Small intestine (tissue), 7 donors: ENCODE data around the gene TP73. TPM values are rescaled to one million over a fixed set of nuclear protein-coding genes. Genes with fewer than 3 reads are reported as not detected.
A peak's percentile ranks its signal among the peaks of the same experiment; 100 is the strongest.

Experiments
- DNase-seq, 2 donors: peaks; one replicate each; pipeline versions ENCODE4 v3.0.0 to v3.0.0-alpha.2; 2013
- FAIRE-seq: peaks from 2 replicates; lab custom pipeline; 2012; peaks lifted over from hg19 to GRCh38; lab: Jason Lieb, UNC
- H3K27ac ChIP-seq, 3 donors: one replicate each; pipeline ENCODE4 v1.5.1; 2013; ENCODE audit warnings: low read length in 2 of 3, mild to moderate bottlenecking in 2 of 3, control low read depth in 1 of 3, inconsistent platforms in 1 of 3, low read depth in 1 of 3, moderate library complexity in 1 of 3
- H3K27me3 ChIP-seq, 3 donors: one replicate each; pipeline ENCODE4 v1.6.1; 2013; ENCODE audit warnings: low read length in 3 of 3, inconsistent platforms in 1 of 3; ENCODE audit not compliant: control insufficient read depth in 3 of 3, insufficient read depth in 3 of 3
- H3K36me3 ChIP-seq, 3 donors: one replicate each; pipeline ENCODE4 v1.6.1; 2013; ENCODE audit warnings: low read length in 3 of 3, inconsistent platforms in 1 of 3, low read depth in 1 of 3, mild to moderate bottlenecking in 1 of 3, moderate library complexity in 1 of 3; ENCODE audit not compliant: control insufficient read depth in 3 of 3, insufficient read depth in 2 of 3
- H3K4me1 ChIP-seq, 3 donors: one replicate each; pipeline ENCODE4 v1.6.1; 2013; ENCODE audit warnings: low read length in 2 of 3, inconsistent platforms in 1 of 3, low read depth in 1 of 3, mild to moderate bottlenecking in 1 of 3, moderate library complexity in 1 of 3; ENCODE audit not compliant: control insufficient read depth in 3 of 3, insufficient read depth in 2 of 3
- H3K4me3 ChIP-seq, 3 donors: one replicate each; pipeline ENCODE4 v1.5.1; 2013; ENCODE audit warnings: low read length in 3 of 3, control low read depth in 1 of 3, inconsistent platforms in 1 of 3, low read depth in 1 of 3, mild to moderate bottlenecking in 1 of 3, moderate library complexity in 1 of 3
- H3K9me3 ChIP-seq, 2 donors: one replicate each; pipeline ENCODE4 v1.6.1; 2013; ENCODE audit warnings: low read depth in 1 of 2, low read length in 1 of 2; ENCODE audit not compliant: control insufficient read depth in 2 of 2, insufficient read depth in 1 of 2
- WGBS, 3 donors: extraction: QIAGEN DNeasy Blood & Tissue Kit; methylation state at CpG; one replicate each; pipeline ENCODE4 v1.1.7; 2013; 5-methylcytosine and 5-hydroxymethylcytosine counted together
- polyA plus RNA-seq, 4 donors: library from polyadenylated mRNA; stranded (reverse) in 3 of 4; unstranded in 1 of 4; fragments of 200-250 nt in 3 of 4; fragments of 120-200 nt in 1 of 4; gene quantifications; one replicate each; pipeline versions ENCODE4 v1.2.1 to v1.2.3, GENCODE V29; 2013
- donor health status: healthy with polysubstance abuse.
- donor health status: control.
- donor health status: control.
- donor health status: Bipolar disorder and iron deficiency.
- donor health status: healthy.

The TP73 gene
- polyA plus RNA-seq, 4 donors, result 0.15 to 0.59 TPM; not detected in 2

DNA sequence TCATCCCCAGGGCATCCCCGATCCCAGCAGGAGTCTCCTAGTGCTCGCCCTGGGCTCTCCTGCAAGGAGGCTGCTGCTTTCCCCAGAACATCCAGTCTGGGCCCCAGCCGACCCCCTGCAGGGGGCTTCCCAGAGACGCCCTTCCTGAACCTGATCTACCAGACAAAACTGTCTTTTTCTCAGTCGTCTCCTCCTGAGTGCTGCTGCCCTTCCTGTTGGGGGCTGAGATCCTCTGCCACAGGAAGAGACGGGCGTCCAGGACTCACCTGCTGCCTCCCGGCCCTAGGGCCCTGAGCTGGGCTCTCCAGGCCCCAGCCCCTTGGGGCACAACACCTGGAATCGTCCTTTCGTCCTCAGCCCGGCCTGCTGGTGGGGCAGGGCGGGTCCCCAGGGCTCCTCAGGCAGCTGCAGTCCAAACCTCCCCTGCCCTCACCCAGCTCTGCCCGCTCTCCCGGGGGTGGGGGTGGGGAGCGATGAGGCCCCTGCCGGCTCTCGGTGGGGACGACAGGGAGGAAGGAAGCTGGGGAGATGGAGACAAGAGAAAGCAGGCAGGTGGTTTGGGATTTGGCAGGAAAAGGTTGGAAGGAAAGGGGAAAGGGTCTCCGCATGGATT is 36.9 kb downstream of the TP73 start:
- no peaks in the 10 kb centered on the region for H3K9me3 ChIP-seq

DNA sequence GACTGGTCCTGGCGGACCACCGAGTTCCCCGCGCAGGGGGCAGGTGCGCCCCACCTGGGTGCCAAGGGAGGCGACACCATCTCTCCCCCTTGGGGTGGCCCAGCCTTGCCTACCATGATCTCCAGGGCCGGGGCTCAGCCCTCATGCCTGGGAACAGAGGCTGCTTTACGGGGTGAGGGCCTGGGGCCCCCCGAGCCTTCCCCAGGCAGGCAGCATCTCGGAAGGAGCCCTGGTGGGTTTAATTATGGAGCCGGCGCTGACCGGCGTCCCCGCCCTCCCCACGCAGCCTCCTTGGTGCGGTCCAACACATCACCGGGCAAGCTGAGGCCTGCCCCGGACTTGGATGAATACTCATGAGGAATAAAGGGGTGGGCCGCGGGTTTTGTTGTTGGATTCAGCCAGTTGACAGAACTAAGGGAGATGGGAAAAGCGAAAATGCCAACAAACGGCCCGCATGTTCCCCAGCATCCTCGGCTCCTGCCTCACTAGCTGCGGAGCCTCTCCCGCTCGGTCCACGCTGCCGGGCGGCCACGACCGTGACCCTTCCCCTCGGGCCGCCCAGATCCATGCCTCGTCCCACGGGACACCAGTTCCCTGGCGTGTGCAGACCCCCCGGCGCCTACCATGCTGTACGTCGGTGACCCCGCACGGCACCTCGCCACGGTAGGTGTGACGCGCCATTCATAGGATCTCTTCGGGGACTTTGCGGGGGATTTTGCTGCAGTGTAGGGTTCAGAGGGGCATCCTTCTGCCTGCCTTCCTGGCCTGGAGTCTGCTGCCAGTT is 38.2 kb downstream of the TP73 start:
- FAIRE-seq, result no peak

More for the DNA sequence above, 36.9 kb downstream of the TP73 start:
- Histone ChIP-seq H3K36me3 (no peaks in the 10 kb centered on the region), H3K4me1 (no peaks in the 10 kb centered on the region), H3K4me3 (no peak overlapping the region), H3K27me3 (no peaks in the 10 kb centered on the region), H3K27ac (no peak overlapping the region)
- FAIRE-seq (no peak), DNase-seq (no peak)
- WGBS, 3 donors, result 28 to 42% (median 42%) methylated on average over 17 to 19 of the region's 19 CpGs

DNA sequence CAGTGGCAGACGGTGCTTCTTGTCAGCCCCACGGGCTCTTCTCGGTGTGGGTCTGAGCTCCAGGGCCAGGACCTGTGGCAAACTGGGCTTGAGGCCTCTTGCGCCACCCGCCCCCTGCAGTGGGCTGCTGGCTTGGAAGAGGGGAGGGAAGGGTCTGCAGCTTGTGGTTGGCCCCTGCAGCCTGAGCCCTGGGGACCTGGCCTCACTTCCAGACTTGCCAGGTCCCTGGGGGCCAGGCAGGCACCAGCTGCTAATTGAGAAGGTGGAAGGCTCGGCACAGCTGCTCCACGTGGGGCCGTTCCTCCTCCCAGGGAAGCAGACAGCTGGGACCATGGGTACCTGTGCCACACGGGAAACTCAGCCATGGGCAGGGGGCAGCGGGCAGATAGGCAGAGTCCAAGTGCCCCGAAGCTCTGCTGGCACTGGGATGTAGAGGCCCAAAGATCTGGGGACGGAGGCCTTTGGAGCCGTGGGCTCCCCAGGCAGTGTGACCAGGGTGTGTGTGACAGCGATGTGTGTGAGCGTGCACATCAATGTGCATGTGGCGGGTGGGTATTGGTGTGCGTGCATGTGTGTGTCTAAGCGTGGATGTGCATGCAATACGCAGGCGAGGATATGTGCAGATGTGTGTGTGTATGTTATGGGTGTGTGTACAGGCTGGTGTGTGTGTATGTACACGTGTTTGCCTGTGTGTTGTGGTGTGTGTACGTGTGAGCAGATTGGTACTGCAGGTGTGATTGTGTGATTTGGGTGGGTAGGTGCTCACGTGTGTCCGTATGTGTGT is 39.3 kb downstream of the TP73 start:
- WGBS, 3 donors, result 73 to 81% (median 77%) methylated on average over 24 of the region's 24 CpGs
- DNase-seq (no peak), FAIRE-seq (no peak)
- H3K9me3 ChIP-seq, result no peaks in the 10 kb centered on the region
- peaks cover 0 to 4% (median 2%) of the 10 kb centered on the region in 3 donors for H3K27me3 ChIP-seq
- H3K27ac ChIP-seq, result no peak overlapping the region
- no peak overlapping the region for H3K4me3 ChIP-seq
- H3K36me3 ChIP-seq, result no peaks in the 10 kb centered on the region
- no peaks in the 10 kb centered on the region for H3K4me1 ChIP-seq

More for the DNA sequence above, 38.2 kb downstream of the TP73 start:
- WGBS, 3 donors, result 93 to 94% (median 94%) methylated on average over 49 to 50 of the region's 50 CpGs
- H3K36me3 ChIP-seq, result no peaks in the 10 kb centered on the region
- H3K4me1 ChIP-seq, result no peaks in the 10 kb centered on the region
- peaks cover 0 to 2% (median 0%) of the 10 kb centered on the region in 3 donors for H3K27me3 ChIP-seq
- H3K27ac ChIP-seq, result no peak overlapping the region
- no peak overlapping the region for H3K4me3 ChIP-seq
- H3K9me3 ChIP-seq, result no peaks in the 10 kb centered on the region
- DNase-seq, result no peak

DNA sequence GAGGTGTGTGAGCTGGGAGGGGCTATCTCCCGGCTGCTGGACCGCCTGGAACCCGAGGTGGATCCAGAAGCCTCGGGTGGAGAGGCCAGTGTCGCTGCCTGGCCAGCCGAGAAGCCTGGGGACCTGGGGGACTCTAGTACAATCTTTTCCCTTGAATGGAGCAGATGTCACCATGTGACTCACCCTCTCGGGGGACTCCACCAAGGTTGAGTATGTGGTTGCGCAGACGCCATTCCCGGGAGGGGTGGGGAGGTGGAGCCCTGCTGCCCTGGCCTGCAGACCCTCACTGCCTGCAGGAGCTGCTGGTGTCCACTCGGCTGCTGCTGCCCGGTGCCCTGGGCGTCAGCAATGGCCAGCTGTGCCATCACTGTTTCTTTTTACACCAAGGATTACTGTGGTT is 40.3 kb downstream of the TP73 start:
- no peaks in the 10 kb centered on the region for H3K4me1 ChIP-seq
- DNase-seq, result no peak
- H3K9me3 ChIP-seq, result no peaks in the 10 kb centered on the region
- no peaks in the 10 kb centered on the region for H3K36me3 ChIP-seq
- H3K27ac ChIP-seq, result no peak overlapping the region
- no peak for FAIRE-seq
- no peak overlapping the region for H3K4me3 ChIP-seq
- WGBS, 3 donors, result 66 to 78% (median 66%) methylated on average over 13 of the region's 13 CpGs
- peaks cover 0 to 5% (median 2%) of the 10 kb centered on the region in 3 donors for H3K27me3 ChIP-seq

DNA sequence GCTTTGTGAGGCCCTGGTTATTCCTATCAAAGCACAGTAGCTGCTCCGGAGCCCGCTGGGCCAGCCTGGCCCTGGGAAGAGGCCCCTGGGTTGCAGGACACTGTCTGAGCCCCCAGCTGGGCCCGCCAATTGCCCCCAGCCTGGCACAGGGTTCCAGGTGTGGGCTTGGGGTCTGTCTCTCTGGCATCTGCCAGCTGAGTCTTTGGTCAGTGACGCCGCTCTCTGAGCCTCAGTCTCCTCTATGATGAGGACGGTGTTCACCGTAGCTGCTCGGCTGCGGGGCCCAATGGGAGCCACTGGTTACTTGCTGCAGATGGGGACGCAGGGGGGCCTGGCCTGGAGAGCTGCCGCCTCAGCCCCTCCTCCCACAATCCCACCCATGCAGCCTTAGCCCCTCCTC is 41.0 kb downstream of the TP73 start:
- DNase-seq, result no peak
- no peaks in the 10 kb centered on the region for H3K36me3 ChIP-seq
- H3K27ac ChIP-seq, result no peak overlapping the region
- no peak for FAIRE-seq
- peaks cover 0 to 10% (median 2%) of the 10 kb centered on the region in 3 donors for H3K27me3 ChIP-seq
- no peaks in the 10 kb centered on the region for H3K9me3 ChIP-seq
- WGBS, 3 donors, result 79 to 92% (median 91%) methylated on average over 11 of the region's 11 CpGs
- no peaks in the 10 kb centered on the region for H3K4me1 ChIP-seq
- no peak overlapping the region for H3K4me3 ChIP-seq

- H3K4me1 ChIP-seq, result no peaks in the 10 kb centered on the region
- FAIRE-seq, result no peak
Observed at GRCh38 chr1:3695326-3696217, 43.3 kb downstream of the TP73 start.

GRCh38 chr1:3696689-3697088 is 44.4 kb downstream of the TP73 start:
- H3K36me3 ChIP-seq, result no peaks in the 10 kb centered on the region
- 68 to 89% (median 78%) methylated on average over 7 to 9 of the region's 9 CpGs for WGBS, 3 donors
- no peaks in the 10 kb centered on the region for H3K4me1 ChIP-seq
- DNase-seq (no peak), FAIRE-seq (no peak)
- no peak overlapping the region for H3K27ac ChIP-seq
- H3K9me3 ChIP-seq, result no peaks in the 10 kb centered on the region
- peaks cover 0 to 21% (median 2%) of the 10 kb centered on the region in 3 donors for H3K27me3 ChIP-seq
- no peak overlapping the region for H3K4me3 ChIP-seq

More at GRCh38 chr1:3695326-3696217, 43.3 kb downstream of the TP73 start:
- Histone ChIP-seq H3K27me3 (peaks cover 0 to 21% (median 2%) of the 10 kb centered on the region in 3 donors), H3K4me3 (no peak overlapping the region), H3K9me3 (no peaks in the 10 kb centered on the region), H3K27ac (no peak overlapping the region), H3K36me3 (no peaks in the 10 kb centered on the region)
- DNase-seq, result peak; percentile 26 to 51
- 39 to 43% (median 41%) methylated on average over 32 to 33 of the region's 33 CpGs for WGBS, 3 donors
